ENCODE data around the gene ZNRF2.
A peak's percentile ranks its signal among the peaks of the same experiment; 100 is the strongest.

The ZNRF2 gene

GRCh38 chr7:30331338-30331737 is 46.9 kb downstream of the ZNRF2 start:
- TF ChIP-seq EZH2phosphoT487 (conservative IDR thresholded peaks at IDR 0.05; ENCODE audit: low read length) (no peak), CTCF (IDR thresholded peaks at IDR 0.05; ENCODE audit: insufficient read depth, low read length, poor library complexity, severe bottlenecking) (no peak)
- peak overlapping the region; percentile 36 for H3K9ac ChIP-seq (ENCODE audit: low read length)
- H3K4me2 ChIP-seq (ENCODE audit: low read depth, low read length, poor library complexity, severe bottlenecking) = peak overlapping the region; percentile 89
- peak overlapping the region; percentile 92 for H3K27ac ChIP-seq (ENCODE audit: low read depth, low read length)
- no peak overlapping the region for H2AFZ ChIP-seq (ENCODE audit: low read depth, low read length, severe bottlenecking)
- H3K27me3 ChIP-seq (ENCODE audit: low read length) = no peaks in the 10 kb centered on the region
- no peaks in the 10 kb centered on the region; the same call in 1 of the 2 replicates for H3K9me3 ChIP-seq (ENCODE audit: insufficient read depth, low read length)
- peak overlapping the region; percentile 46 for H3K4me3 ChIP-seq (ENCODE audit: insufficient read depth, low read length, poor library complexity, severe bottlenecking)
- H3K79me2 ChIP-seq (ENCODE audit: insufficient read depth, low read length) = peaks cover 89% of the 10 kb centered on the region
- peaks cover 14% of the 10 kb centered on the region; the same call in 1 of the 2 replicates for H4K20me1 ChIP-seq (ENCODE audit: low read depth, low read length)
- H3K9me2 ChIP-seq (replicated peaks; ENCODE audit: insufficient read depth, low read length) = no peaks in the 10 kb centered on the region
- peaks cover 24% of the 10 kb centered on the region for H3F3A ChIP-seq (ENCODE audit: insufficient read depth)
- H3K36me3 ChIP-seq (ENCODE audit: low read length) = peaks cover 8% of the 10 kb centered on the region; the same call in 1 of the 2 replicates

GRCh38 chr7:30332549-30332948 is 48.2 kb downstream of the ZNRF2 start:
- Histone ChIP-seq H3K27ac (ENCODE audit: low read depth, low read length) (peak overlapping the region; percentile 92), H3K9me2 (replicated peaks; ENCODE audit: insufficient read depth, low read length) (no peaks in the 10 kb centered on the region)
- TF ChIP-seq EZH2phosphoT487 (conservative IDR thresholded peaks at IDR 0.05; ENCODE audit: low read length) = no peak
- TF ChIP-seq CTCF (IDR thresholded peaks at IDR 0.05; ENCODE audit: insufficient read depth, low read length, poor library complexity, severe bottlenecking) = no peak

GRCh38 chr7:30335763-30336487 is 51.5 kb downstream of the ZNRF2 start:
- Histone ChIP-seq H2AFZ (ENCODE audit: low read depth, low read length, severe bottlenecking) (no peak overlapping the region), H3K27ac (ENCODE audit: low read depth, low read length) (no peak overlapping the region), H3K79me2 (ENCODE audit: insufficient read depth, low read length) (peaks cover 82% of the 10 kb centered on the region), H4K20me1 (ENCODE audit: low read depth, low read length) (peaks cover 21% of the 10 kb centered on the region; the same call in 1 of the 2 replicates), H3F3A (ENCODE audit: insufficient read depth) (peaks cover 11% of the 10 kb centered on the region), H3K9me2 (replicated peaks; ENCODE audit: insufficient read depth, low read length) (no peaks in the 10 kb centered on the region), H3K9ac (ENCODE audit: low read length) (no peak overlapping the region), H3K4me2 (ENCODE audit: low read depth, low read length, poor library complexity, severe bottlenecking) (no peak overlapping the region), H3K27me3 (ENCODE audit: low read length) (no peaks in the 10 kb centered on the region), H3K36me3 (ENCODE audit: low read length) (peaks cover 5% of the 10 kb centered on the region; the same call in 1 of the 2 replicates), H3K4me3 (ENCODE audit: insufficient read depth, low read length, poor library complexity, severe bottlenecking) (no peak overlapping the region), H3K9me3 (ENCODE audit: insufficient read depth, low read length) (no peaks in the 10 kb centered on the region; the same call in 1 of the 2 replicates)
- TF ChIP-seq EZH2phosphoT487 (conservative IDR thresholded peaks at IDR 0.05; ENCODE audit: low read length) (no peak), CTCF (IDR thresholded peaks at IDR 0.05; ENCODE audit: insufficient read depth, low read length, poor library complexity, severe bottlenecking) (no peak)

More at GRCh38 chr7:30332549-30332948, 48.2 kb downstream of the ZNRF2 start:
- H3K36me3 ChIP-seq (ENCODE audit: low read length) = peaks cover 8% of the 10 kb centered on the region; the same call in 1 of the 2 replicates
- no peaks in the 10 kb centered on the region; the same call in 1 of the 2 replicates for H3K9me3 ChIP-seq (ENCODE audit: insufficient read depth, low read length)
- H2AFZ ChIP-seq (ENCODE audit: low read depth, low read length, severe bottlenecking) = no peak overlapping the region
- no peak overlapping the region for H3K4me2 ChIP-seq (ENCODE audit: low read depth, low read length, poor library complexity, severe bottlenecking)
- peaks cover 91% of the 10 kb centered on the region for H3K79me2 ChIP-seq (ENCODE audit: insufficient read depth, low read length)
- no peak overlapping the region for H3K9ac ChIP-seq (ENCODE audit: low read length)
- peaks cover 24% of the 10 kb centered on the region for H3F3A ChIP-seq (ENCODE audit: insufficient read depth)
- H4K20me1 ChIP-seq (ENCODE audit: low read depth, low read length) = peaks cover 21% of the 10 kb centered on the region; the same call in 1 of the 2 replicates
- no peaks in the 10 kb centered on the region for H3K27me3 ChIP-seq (ENCODE audit: low read length)
- H3K4me3 ChIP-seq (ENCODE audit: insufficient read depth, low read length, poor library complexity, severe bottlenecking) = no peak overlapping the region

Data from SU-DHL-6 (cell line).